Mononuclear cell (primary cell): ENCODE measurements around the gene SUPT6H. TPM values are rescaled to one million over a fixed set of nuclear protein-coding genes. Genes with fewer than 3 reads are reported as not detected.
"Not testable (repeated sequence)": the region's sequence is repeated elsewhere in the genome, so short reads cannot be mapped to it uniquely, and the experiment has no call there.

Experiments
- H3K27me3 ChIP-seq: 2 replicates; pipeline ENCODE4 v1.6.0; 2011; ENCODE audit warnings: low read length, control low read depth; ENCODE audit not compliant: insufficient read depth
- H3K4me1 ChIP-seq: 2 replicates; pipeline ENCODE4 v1.5.1; 2011; ENCODE audit warnings: mild to moderate bottlenecking, low read length, control low read depth; ENCODE audit not compliant: insufficient read depth
- H3K4me3 ChIP-seq: 2 replicates; pipeline ENCODE4 v1.5.1; 2011; ENCODE audit warnings: mild to moderate bottlenecking, low read length, moderate library complexity
- H3K9me3 ChIP-seq: 2 replicates; pipeline ENCODE4 v1.5.1; 2011; ENCODE audit warnings: low read depth, mild to moderate bottlenecking, control low read depth, low read length
- total RNA-seq: library from RNA; depleted of rRNA; stranded (reverse); fragments of >200 nt; gene quantifications from one replicate; pipeline ENCODE4 v1.2.3, GENCODE V29; 2012

SUPT6H gene
- total RNA-seq, 1 donor, result 80.9 TPM

GRCh38 chr17:28726226-28726626 lies 64.2 kb downstream of the SUPT6H start, which contains the start of gene TLCD1:
Gene TLCD1 (minus strand): TSS chr17:28726233. CDS start chr17:28726097, 136 bp downstream.
- H3K9me3 ChIP-seq, result no peaks in the 10 kb centered on the region
- peak within 1 kb of the TSS; percentile 44 for H3K4me3 ChIP-seq
- peaks cover 72% of the 10 kb centered on the region for H3K4me1 ChIP-seq
- no peaks in the 10 kb centered on the region for H3K27me3 ChIP-seq

DNA sequence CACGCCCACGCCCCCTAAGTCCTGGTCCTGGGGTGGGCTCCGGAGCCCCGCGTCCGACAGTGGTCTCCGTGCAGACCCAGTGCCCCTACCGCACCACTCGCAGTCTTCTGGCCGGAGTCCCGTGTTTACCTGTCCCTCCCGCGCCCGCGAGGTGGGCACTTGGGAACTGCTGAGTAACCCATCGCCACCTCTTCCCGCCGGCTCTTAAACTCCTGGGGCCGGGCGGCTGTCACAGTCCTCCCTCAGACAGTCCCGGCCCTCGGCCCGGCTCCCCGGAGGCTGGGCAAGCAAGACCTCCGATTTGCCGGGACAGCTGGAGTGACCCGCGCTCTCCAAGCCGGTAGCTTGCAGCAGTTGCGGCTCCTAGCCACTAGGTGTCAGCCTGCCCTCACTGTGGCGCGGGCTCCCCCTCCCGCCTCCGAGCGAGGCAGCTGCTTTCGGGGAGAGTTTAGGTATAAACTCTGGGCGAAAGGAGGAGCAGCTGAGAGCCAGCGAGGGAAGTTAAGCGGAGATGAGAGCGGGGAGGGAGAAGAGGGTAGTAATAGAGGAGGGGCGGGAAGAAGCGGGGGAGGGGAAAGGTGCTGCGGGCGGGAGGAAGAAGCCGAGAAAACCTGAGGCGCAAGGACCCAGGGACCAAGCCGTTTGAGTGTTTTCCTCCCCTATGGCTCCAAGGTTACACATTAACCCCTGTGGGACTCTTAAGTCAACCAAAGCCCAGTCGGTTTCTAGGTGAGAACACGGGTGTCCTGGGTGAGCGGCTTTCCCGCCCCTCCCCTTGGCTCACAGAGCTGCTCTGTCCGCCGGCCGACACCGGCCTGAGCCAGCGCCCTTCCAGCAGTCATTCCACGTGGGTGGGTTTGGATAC lies 64.9 kb downstream of the SUPT6H start:
- H3K27me3 ChIP-seq, result no peaks in the 10 kb centered on the region

GRCh38 chr17:28728364-28729200 lies 66.6 kb downstream of the SUPT6H start, which contains the start of gene NEK8:
Gene NEK8 (plus strand): TSS chr17:28728788. CDS start chr17:28728814, 26 bp downstream.
- H3K27me3 ChIP-seq, result no peaks in the 10 kb centered on the region
- H3K9me3 ChIP-seq, result no peaks in the 10 kb centered on the region
- H3K4me3 ChIP-seq, result peak within 1 kb of the TSS; percentile 58
- H3K4me1 ChIP-seq, result peaks cover 52% of the 10 kb centered on the region

More for the DNA sequence above, 64.9 kb downstream of the SUPT6H start:
- Histone ChIP-seq H3K4me3 (peak overlapping the region; percentile 44), H3K9me3 (no peaks in the 10 kb centered on the region), H3K4me1 (peaks cover 66% of the 10 kb centered on the region)

GRCh38 chr17:28729950-28730330 lies 67.9 kb downstream of the SUPT6H start:
- H3K27me3 ChIP-seq, result no peaks in the 10 kb centered on the region

GRCh38 chr17:28733346-28733745 lies 71.3 kb downstream of the SUPT6H start:
- peaks cover 27% of the 10 kb centered on the region for H3K4me1 ChIP-seq
- no peaks in the 10 kb centered on the region for H3K27me3 ChIP-seq
- no peak overlapping the region for H3K4me3 ChIP-seq
- no peaks in the 10 kb centered on the region for H3K9me3 ChIP-seq

More at GRCh38 chr17:28729950-28730330, 67.9 kb downstream of the SUPT6H start:
- Histone ChIP-seq H3K9me3 (no peaks in the 10 kb centered on the region), H3K4me3 (no peak overlapping the region), H3K4me1 (peaks cover 44% of the 10 kb centered on the region)

DNA sequence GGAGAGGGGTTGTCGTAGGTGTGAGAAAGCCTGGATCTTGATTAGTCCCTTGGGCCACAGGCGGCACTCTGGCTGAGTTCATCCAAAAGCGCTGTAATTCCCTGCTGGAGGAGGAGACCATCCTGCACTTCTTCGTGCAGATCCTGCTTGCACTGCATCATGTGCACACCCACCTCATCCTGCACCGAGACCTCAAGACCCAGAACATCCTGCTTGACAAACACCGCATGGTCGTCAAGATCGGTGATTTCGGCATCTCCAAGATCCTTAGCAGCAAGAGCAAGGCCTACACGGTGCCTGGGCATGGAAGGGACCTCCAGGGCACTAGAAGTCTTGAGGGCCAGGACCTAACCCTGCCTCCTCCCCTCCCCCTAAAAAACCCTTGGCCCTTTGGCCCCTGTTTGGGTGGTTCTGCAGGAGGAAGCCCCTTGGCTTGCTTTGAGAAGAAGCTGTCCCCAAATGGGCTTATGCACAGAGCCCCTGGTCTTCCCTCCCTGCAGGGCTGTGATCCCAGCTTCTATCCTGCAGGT lies 72.8 kb downstream of the SUPT6H start:
- H3K27me3 ChIP-seq, result no peaks in the 10 kb centered on the region
- no peak overlapping the region for H3K4me3 ChIP-seq
- no peaks in the 10 kb centered on the region for H3K9me3 ChIP-seq
- H3K4me1 ChIP-seq, result peaks cover 30% of the 10 kb centered on the region

DNA sequence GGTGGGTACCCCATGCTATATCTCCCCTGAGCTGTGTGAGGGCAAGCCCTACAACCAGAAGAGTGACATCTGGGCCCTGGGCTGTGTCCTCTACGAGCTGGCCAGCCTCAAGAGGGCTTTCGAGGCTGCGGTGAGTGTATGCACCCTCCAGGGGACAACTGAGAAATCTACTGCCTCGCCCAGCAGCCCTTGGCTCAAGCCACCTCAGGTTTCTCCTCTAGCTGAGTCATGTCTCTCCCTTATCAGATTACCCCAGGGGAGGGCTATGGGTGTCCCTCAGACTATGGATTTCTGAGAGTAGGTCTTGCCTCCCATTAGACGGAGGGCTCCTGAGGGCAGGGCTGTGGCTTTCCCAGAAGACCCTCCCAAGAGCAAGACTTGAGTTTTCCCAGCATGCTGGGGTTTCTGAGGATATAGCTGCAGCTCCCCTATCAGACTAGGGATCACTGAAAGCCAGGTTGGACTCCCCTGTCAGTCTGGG lies 73.3 kb downstream of the SUPT6H start:
- no peaks in the 10 kb centered on the region for H3K27me3 ChIP-seq
- no peaks in the 10 kb centered on the region for H3K9me3 ChIP-seq
- no peak overlapping the region for H3K4me3 ChIP-seq
- H3K4me1 ChIP-seq, result peaks cover 28% of the 10 kb centered on the region

DNA sequence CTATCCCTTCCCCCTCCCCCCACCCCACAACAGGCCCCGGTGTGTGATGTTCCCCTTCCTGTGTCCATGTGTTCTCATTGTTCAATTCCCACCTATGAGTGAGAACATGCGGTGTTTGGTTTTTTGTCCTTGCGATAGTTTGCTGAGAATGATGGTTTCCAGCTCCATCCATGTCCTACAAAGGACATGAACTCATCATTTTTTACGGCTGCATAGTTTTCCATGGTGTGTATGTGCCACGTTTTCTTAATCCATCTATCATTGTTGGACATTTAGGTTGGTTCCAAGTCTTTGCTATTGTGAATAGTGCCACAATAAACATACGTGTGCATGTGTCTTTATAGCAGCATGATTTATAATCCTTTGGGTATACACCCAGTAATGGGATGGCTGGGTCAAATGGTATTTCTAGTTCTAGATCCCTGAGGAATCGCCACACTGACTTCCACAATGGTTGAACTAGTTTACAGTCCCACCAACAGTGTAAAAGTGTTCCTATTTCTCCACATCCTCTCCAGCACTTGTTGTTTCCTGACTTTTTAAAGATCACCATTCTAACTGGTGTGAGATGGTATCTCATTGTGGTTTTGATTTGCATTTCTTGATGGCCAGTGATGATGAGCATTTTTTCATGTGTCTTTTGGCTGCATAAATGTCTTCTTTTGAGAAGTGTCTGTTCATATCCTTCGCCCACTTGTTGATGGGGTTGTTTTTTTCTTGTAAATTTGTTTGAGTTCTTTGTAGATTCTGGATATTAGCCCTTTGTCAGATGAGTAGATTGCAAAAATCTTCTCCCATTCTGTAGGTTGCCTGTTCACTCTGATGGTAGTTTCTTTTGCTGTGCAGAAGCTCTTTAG lies 74.1 kb downstream of the SUPT6H start:
- H3K4me3 ChIP-seq, H3K27me3 ChIP-seq, H3K9me3 ChIP-seq: not testable (repeated sequence)
- H3K4me1 ChIP-seq, result peaks cover 36% of the 10 kb centered on the region

DNA sequence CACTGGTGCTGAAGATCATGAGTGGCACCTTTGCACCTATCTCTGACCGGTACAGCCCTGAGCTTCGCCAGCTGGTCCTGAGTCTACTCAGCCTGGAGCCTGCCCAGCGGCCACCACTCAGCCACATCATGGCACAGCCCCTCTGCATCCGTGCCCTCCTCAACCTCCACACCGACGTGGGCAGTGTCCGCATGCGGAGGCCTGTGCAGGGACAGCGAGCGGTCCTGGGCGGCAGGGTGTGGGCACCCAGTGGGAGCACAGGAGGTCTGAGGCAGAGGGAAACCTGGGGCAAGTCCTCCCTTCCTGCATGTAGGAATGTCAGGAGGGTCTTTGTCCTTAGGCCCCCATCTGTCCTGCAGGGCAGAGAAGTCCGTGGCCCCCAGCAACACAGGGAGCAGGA lies 75.3 kb downstream of the SUPT6H start:
- peaks cover 48% of the 10 kb centered on the region for H3K4me1 ChIP-seq
- no peak overlapping the region for H3K4me3 ChIP-seq
- no peaks in the 10 kb centered on the region for H3K9me3 ChIP-seq
- no peaks in the 10 kb centered on the region for H3K27me3 ChIP-seq

DNA sequence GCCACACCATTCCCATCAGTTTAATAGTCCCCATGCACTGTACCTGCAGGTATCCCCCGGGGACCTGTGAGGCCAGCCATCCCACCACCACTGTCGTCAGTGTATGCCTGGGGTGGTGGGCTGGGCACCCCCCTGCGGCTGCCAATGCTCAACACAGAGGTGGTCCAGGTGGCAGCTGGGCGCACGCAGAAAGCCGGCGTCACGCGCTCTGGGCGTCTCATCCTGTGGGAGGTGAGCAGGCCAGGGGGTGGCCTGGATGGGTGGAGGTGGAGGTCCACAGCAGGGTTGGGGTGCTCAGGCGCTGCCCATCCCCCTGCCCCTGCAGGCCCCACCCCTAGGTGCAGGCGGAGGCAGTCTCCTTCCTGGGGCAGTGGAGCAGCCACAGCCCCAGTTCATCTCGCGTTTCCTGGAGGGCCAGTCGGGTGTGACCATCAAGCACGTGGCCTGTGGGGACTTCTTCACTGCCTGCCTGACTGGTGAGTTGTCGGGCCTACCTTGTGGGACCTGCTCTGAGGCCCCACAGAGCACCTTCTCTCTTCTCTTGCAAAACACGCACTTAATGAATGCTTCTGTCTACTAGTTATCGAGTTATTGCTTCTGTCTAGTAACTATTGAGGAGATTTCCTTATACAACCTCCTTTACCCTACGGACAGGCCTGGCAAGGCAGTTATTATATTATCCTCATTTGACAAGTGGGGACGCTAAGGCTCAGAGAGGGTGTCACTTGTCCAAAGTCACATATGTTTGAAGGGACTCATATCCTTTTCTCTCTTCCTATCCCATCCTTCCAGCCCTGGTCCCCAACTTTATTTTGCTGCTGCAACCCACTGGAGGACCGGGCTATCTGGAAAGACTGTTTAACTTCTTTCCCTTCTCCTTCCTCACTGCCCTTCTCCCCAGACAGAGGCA lies 76.0 kb downstream of the SUPT6H start:
- H3K27me3 ChIP-seq, result no peaks in the 10 kb centered on the region
- H3K4me1 ChIP-seq, result peaks cover 55% of the 10 kb centered on the region
- no peaks in the 10 kb centered on the region for H3K9me3 ChIP-seq
- no peak overlapping the region for H3K4me3 ChIP-seq

DNA sequence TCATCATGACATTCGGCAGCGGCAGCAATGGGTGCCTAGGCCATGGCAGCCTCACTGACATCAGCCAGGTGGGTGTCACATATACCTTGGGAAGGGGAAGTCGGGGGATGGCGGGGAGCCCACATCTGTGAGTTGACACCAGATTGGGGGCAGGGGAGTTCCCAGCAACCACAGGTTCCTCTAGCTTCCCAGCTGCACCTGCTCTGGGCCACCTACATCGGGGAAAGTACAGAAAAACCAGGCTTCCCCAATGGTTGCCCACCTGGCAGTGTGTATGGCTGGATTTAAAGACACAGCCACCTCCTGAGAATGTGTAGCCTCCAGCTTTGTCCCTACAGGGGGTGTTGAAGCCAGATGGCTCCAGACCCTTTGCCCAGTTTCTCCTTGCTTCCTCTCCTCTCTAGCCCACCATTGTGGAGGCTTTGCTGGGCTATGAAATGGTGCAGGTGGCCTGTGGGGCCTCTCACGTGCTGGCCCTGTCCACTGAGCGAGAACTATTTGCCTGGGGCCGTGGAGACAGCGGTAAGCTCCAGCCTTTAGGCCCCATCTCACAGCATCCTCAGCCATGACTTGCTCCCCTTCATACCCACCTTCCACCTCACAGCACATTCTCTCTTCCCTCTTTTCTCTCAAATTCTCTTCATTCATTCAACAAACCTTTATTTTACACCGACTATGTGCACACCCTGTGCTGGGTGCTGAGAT lies 76.8 kb downstream of the SUPT6H start:
- no peaks in the 10 kb centered on the region for H3K27me3 ChIP-seq
- peaks cover 62% of the 10 kb centered on the region for H3K4me1 ChIP-seq
- H3K9me3 ChIP-seq, result no peaks in the 10 kb centered on the region
- H3K4me3 ChIP-seq, result no peak overlapping the region

GRCh38 chr17:28740406-28741357 lies 78.7 kb downstream of the SUPT6H start:
- Histone ChIP-seq H3K4me1 (peaks cover 76% of the 10 kb centered on the region), H3K27me3 (peaks cover 9% of the 10 kb centered on the region), H3K9me3 (no peaks in the 10 kb centered on the region), H3K4me3 (no peak overlapping the region)
